HepG2 (cell line): Measurements from ENCODE around the gene KCNJ14. TPM values are rescaled to one million over a fixed set of nuclear protein-coding genes. Genes with fewer than 3 reads are reported as not detected.

Experiments used
- KMT2A ChIP-seq: sonication (generic); formaldehyde crosslinking; IDR thresholded peaks from 2 replicates; pipeline ENCODE4 v1.4.0; 2020; ENCODE audit warnings: missing genetic modification reagents
- MAF1 ChIP-seq: sonication (generic); formaldehyde crosslinking; IDR thresholded peaks from 2 replicates; pipeline ENCODE4 v1.5.0; 2020; ENCODE audit warnings: missing genetic modification reagents, borderline replicate concordance
- MYNN ChIP-seq: sonication (generic); formaldehyde crosslinking; IDR thresholded peaks from 2 replicates; pipeline ENCODE4 v1.4.0; 2020; ENCODE audit warnings: mild to moderate bottlenecking, low read depth, missing genetic modification reagents
- NKX3-1 ChIP-seq: sonication (generic); formaldehyde crosslinking; IDR thresholded peaks from 2 replicates; pipeline ENCODE4 v1.5.0; 2020; ENCODE audit warnings: missing genetic modification reagents
- RFX3 ChIP-seq: IDR thresholded peaks from 2 replicates; pipeline ENCODE4 v1.6.1; 2016; ENCODE audit warnings: missing biosample characterization, missing genetic modification reagents
- RNF2 ChIP-seq: fragments of 450-650 bp; conservative IDR thresholded peaks from 2 replicates; pipeline ENCODE4 v1.6.1; 2016; ENCODE audit warnings: low read depth
- SAP130 ChIP-seq: IDR thresholded peaks from 2 replicates; pipeline ENCODE4 v1.6.1; 2016; ENCODE audit warnings: low read depth
- SKI ChIP-seq: fragments of 450-650 bp; IDR thresholded peaks from one replicate; pipeline ENCODE4 v1.6.1; 2018; ENCODE audit warnings: mild to moderate bottlenecking; ENCODE audit not compliant: partially characterized antibody
- SNAI1 ChIP-seq: sonication (generic); formaldehyde crosslinking; IDR thresholded peaks from 2 replicates; pipeline ENCODE4 v1.5.0; 2020; ENCODE audit warnings: mild to moderate bottlenecking, missing genetic modification reagents, borderline replicate concordance
- SP5 ChIP-seq: IDR thresholded peaks from 2 replicates; pipeline ENCODE4 v1.6.1; 2016; ENCODE audit warnings: low read depth, borderline replicate concordance
- STAG1 ChIP-seq: sonication (generic); formaldehyde crosslinking; IDR thresholded peaks from 2 replicates; pipeline ENCODE4 v1.4.0; 2020; ENCODE audit warnings: missing genetic modification reagents
- TEAD3 ChIP-seq: optimal IDR thresholded peaks from 2 replicates; pipeline ENCODE3; 2016; ENCODE audit warnings: borderline replicate concordance
- TGIF2 ChIP-seq: IDR thresholded peaks from 2 replicates; pipeline ENCODE4 v1.6.1; 2016; ENCODE audit warnings: control low read depth, missing compliant biosample characterization
- TP53 ChIP-seq: sonication (generic); formaldehyde crosslinking; conservative IDR thresholded peaks from 2 replicates; pipeline ENCODE4 v1.4.0; 2020; ENCODE audit warnings: missing genetic modification reagents
- ZFP36L2 ChIP-seq: sonication (generic); formaldehyde crosslinking; IDR thresholded peaks from 2 replicates; pipeline ENCODE4 v1.4.0; 2020; ENCODE audit warnings: missing genetic modification reagents
- ZFYVE20 ChIP-seq: sonication (generic); formaldehyde crosslinking; IDR thresholded peaks from 2 replicates; pipeline ENCODE4 v1.8.0; 2023; ENCODE audit warnings: low read depth, mild to moderate bottlenecking, moderate library complexity, missing genetic modification reagents, borderline replicate concordance
- ZNF775 ChIP-seq: sonication (generic); formaldehyde crosslinking; IDR thresholded peaks from 2 replicates; pipeline ENCODE4 v1.4.0; 2020; ENCODE audit warnings: missing genetic modification reagents, mild to moderate bottlenecking, moderate library complexity, borderline replicate concordance
- ZNF782 ChIP-seq: sonication (generic); formaldehyde crosslinking; IDR thresholded peaks from 2 replicates; pipeline ENCODE4 v1.4.0; 2020; ENCODE audit warnings: missing genetic modification reagents, mild to moderate bottlenecking, borderline replicate concordance
- polyA plus RNA-seq, 8 experiments: library from polyadenylated mRNA; depleted of rRNA in 3 of 8; stranded (reverse) in 7 of 8; unstranded in 1 of 8; fragments of >200 nt; fragmentation: Illumina TruSeq in 4 of 8; extraction: Trizol in 4 of 8; gene quantifications; 2 replicates each; pipeline versions ENCODE4 v1.2.1 to v1.2.3, GENCODE V29; 2011 to 2016; ENCODE audit warnings: low read depth in 4 of 8, missing spikeins in 1 of 8, mixed read lengths in 1 of 8; ENCODE audit not compliant: insufficient read depth in 1 of 8
- total RNA-seq, 5 experiments: library from RNA; depleted of rRNA; stranded (reverse); fragments of >200 nt; fragmentation: Illumina TruSeq; extraction: Trizol; gene quantifications; 2 replicates each; pipeline ENCODE4 v1.2.3, GENCODE V29; 2016; ENCODE audit warnings: low read depth in 1 of 5
- TF ChIP-seq, protein P1 (sequence below): fragments of 450-650 bp; IDR thresholded peaks from 2 replicates; pipeline ENCODE4 v1.6.1; 2017; ENCODE audit warnings: mild to moderate bottlenecking
- TF ChIP-seq, protein P2 (sequence below): sonication (generic); formaldehyde crosslinking; IDR thresholded peaks from 2 replicates; pipeline ENCODE4 v1.4.0; 2020; ENCODE audit warnings: mild to moderate bottlenecking, missing genetic modification reagents, borderline replicate concordance
- TF ChIP-seq, protein P3 (sequence below): fragments of 450-650 bp; IDR thresholded peaks from 2 replicates; pipeline ENCODE4 v1.6.1; 2017
- TF ChIP-seq, protein P4 (sequence below): sonication (generic); formaldehyde crosslinking; IDR thresholded peaks from 2 replicates; pipeline ENCODE4 v1.4.0; 2020; ENCODE audit warnings: missing genetic modification reagents, borderline replicate concordance
- TF ChIP-seq, protein P5 (sequence below): IDR thresholded peaks from 2 replicates; pipeline ENCODE4 v1.6.1; 2016

The KCNJ14 gene
- total and polyA plus RNA-seq, 2 of the 13 experiments (the other 11 are each of a cell fraction or from before 2014, with no cell fraction given): 0.20 to 0.51 TPM

DNA sequence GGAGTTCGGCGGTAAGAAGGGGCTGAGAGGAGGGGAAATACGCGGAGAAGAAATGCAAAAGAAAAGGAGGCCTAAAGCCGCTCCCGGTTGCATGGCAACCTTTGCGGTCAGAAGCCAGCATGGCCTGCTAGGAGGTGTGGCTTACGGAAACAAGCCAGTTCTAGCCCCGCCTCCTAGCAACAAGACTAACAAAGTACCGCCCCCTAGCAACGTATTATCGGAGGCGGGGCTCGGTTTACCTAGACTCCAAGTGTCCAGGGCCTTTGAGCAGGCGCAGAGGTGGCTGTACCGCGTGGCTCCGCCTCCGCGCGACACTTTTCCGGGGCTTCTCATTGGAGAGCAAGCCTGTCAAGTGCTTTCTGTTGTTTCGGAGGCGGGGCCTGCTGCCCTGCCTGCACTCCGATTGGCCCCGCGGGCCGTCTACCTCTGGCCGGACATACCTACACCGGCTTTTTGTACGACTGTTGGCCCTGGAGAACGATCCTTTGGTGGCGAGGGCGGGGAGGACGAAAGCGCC is 13.5 kb downstream of the KCNJ14 start (continued):
- TF ChIP-seq, protein P1, sequence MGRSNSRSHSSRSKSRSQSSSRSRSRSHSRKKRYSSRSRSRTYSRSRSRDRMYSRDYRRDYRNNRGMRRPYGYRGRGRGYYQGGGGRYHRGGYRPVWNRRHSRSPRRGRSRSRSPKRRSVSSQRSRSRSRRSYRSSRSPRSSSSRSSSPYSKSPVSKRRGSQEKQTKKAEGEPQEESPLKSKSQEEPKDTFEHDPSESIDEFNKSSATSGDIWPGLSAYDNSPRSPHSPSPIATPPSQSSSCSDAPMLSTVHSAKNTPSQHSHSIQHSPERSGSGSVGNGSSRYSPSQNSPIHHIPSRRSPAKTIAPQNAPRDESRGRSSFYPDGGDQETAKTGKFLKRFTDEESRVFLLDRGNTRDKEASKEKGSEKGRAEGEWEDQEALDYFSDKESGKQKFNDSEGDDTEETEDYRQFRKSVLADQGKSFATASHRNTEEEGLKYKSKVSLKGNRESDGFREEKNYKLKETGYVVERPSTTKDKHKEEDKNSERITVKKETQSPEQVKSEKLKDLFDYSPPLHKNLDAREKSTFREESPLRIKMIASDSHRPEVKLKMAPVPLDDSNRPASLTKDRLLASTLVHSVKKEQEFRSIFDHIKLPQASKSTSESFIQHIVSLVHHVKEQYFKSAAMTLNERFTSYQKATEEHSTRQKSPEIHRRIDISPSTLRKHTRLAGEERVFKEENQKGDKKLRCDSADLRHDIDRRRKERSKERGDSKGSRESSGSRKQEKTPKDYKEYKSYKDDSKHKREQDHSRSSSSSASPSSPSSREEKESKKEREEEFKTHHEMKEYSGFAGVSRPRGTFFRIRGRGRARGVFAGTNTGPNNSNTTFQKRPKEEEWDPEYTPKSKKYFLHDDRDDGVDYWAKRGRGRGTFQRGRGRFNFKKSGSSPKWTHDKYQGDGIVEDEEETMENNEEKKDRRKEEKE: no peak
- TF ChIP-seq, protein P2, sequence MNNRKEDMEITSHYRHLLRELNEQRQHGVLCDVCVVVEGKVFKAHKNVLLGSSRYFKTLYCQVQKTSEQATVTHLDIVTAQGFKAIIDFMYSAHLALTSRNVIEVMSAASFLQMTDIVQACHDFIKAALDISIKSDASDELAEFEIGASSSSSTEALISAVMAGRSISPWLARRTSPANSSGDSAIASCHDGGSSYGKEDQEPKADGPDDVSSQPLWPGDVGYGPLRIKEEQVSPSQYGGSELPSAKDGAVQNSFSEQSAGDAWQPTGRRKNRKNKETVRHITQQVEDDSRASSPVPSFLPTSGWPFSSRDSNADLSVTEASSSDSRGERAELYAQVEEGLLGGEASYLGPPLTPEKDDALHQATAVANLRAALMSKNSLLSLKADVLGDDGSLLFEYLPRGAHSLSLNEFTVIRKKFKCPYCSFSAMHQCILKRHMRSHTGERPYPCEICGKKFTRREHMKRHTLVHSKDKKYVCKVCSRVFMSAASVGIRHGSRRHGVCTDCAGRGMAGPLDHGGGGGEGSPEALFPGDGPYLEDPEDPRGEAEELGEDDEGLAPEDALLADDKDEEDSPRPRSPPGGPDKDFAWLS (CRISPR knock-in tag): no peak
- TF ChIP-seq ZFYVE20 (CRISPR knock-in tag): no peak
- TF ChIP-seq ZNF782: no peak
- no peak for TF ChIP-seq ZFP36L2 (CRISPR knock-in tag)
- TF ChIP-seq TGIF2: 0 out of 2 replicates have a peak, but pooled peaks have one; percentile 57
- peak; percentile 54 for TF ChIP-seq TEAD3 (CRISPR knock-in tag)
- TF ChIP-seq TP53 (CRISPR knock-in tag): no peak
- no peak for TF ChIP-seq SKI
- peak; percentile 63 for TF ChIP-seq SAP130 (CRISPR knock-in tag)
- TF ChIP-seq, protein P3, sequence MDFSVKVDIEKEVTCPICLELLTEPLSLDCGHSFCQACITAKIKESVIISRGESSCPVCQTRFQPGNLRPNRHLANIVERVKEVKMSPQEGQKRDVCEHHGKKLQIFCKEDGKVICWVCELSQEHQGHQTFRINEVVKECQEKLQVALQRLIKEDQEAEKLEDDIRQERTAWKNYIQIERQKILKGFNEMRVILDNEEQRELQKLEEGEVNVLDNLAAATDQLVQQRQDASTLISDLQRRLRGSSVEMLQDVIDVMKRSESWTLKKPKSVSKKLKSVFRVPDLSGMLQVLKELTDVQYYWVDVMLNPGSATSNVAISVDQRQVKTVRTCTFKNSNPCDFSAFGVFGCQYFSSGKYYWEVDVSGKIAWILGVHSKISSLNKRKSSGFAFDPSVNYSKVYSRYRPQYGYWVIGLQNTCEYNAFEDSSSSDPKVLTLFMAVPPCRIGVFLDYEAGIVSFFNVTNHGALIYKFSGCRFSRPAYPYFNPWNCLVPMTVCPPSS: no peak
- TF ChIP-seq ZNF775 (CRISPR knock-in tag): no peak
- TF ChIP-seq, protein P4, sequence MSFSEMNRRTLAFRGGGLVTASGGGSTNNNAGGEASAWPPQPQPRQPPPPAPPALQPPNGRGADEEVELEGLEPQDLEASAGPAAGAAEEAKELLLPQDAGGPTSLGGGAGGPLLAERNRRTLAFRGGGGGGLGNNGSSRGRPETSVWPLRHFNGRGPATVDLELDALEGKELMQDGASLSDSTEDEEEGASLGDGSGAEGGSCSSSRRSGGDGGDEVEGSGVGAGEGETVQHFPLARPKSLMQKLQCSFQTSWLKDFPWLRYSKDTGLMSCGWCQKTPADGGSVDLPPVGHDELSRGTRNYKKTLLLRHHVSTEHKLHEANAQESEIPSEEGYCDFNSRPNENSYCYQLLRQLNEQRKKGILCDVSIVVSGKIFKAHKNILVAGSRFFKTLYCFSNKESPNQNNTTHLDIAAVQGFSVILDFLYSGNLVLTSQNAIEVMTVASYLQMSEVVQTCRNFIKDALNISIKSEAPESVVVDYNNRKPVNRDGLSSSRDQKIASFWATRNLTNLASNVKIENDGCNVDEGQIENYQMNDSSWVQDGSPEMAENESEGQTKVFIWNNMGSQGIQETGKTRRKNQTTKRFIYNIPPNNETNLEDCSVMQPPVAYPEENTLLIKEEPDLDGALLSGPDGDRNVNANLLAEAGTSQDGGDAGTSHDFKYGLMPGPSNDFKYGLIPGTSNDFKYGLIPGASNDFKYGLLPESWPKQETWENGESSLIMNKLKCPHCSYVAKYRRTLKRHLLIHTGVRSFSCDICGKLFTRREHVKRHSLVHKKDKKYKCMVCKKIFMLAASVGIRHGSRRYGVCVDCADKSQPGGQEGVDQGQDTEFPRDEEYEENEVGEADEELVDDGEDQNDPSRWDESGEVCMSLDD (CRISPR knock-in tag): no peak
- no peak for TF ChIP-seq SNAI1
- no peak for TF ChIP-seq MYNN (CRISPR knock-in tag)
- no peak for TF ChIP-seq MAF1
- no peak for TF ChIP-seq STAG1 (CRISPR knock-in tag)
- TF ChIP-seq SP5 (CRISPR knock-in tag): peak; percentile 39; the same call in 1 of the 2 replicates
- TF ChIP-seq NKX3-1 (CRISPR knock-in tag): no peak
- no peak for TF ChIP-seq KMT2A (CRISPR knock-in tag)
- TF ChIP-seq, protein P5, sequence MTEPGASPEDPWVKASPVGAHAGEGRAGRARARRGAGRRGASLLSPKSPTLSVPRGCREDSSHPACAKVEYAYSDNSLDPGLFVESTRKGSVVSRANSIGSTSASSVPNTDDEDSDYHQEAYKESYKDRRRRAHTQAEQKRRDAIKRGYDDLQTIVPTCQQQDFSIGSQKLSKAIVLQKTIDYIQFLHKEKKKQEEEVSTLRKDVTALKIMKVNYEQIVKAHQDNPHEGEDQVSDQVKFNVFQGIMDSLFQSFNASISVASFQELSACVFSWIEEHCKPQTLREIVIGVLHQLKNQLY: 0 out of 2 replicates have a peak, but pooled peaks have one; percentile 7
- no peak for TF ChIP-seq RNF2
- TF ChIP-seq RFX3 (CRISPR knock-in tag): peak; percentile 95
